Keratinocyte (primary cell): ENCODE data around the gene POLR1A. TPM values are rescaled to one million over a fixed set of nuclear protein-coding genes. Genes with fewer than 3 reads are reported as not detected.

Experiments used
- DNase-seq: peaks from one replicate; pipeline ENCODE4 v3.0.0-alpha.2; 2011; ENCODE audit warnings: low read depth, missing footprints, low spot score
- FAIRE-seq: peaks from 2 replicates; lab custom pipeline; 2011; peaks lifted over from hg19 to GRCh38; lab: Jason Lieb, UNC
- H2AFZ ChIP-seq: 2 replicates; pipeline ENCODE4 v1.6.0; 2012; ENCODE audit warnings: low read length, control low read depth, inconsistent platforms; ENCODE audit not compliant: control insufficient read depth
- H3K27ac ChIP-seq: 2 replicates; pipeline ENCODE4 v1.5.1; 2011; ENCODE audit warnings: low read length; ENCODE audit not compliant: control insufficient read depth, insufficient read depth
- H3K27me3 ChIP-seq: 3 replicates; pipeline ENCODE4 v1.6.0; 2011; ENCODE audit warnings: low read length; ENCODE audit not compliant: control insufficient read depth, insufficient read depth; ENCODE audit errors: extremely low read depth
- H3K36me3 ChIP-seq, 2 experiments: 2 replicates in 1 of 2; 3 replicates in 1 of 2; pipeline ENCODE4 v1.5.1; 2011; ENCODE audit warnings: low read length in 2 of 2, mild to moderate bottlenecking in 1 of 2; ENCODE audit not compliant: control insufficient read depth in 2 of 2, insufficient read depth in 2 of 2; ENCODE audit errors: extremely low read depth in 1 of 2
- H3K4me1 ChIP-seq: 3 replicates; pipeline ENCODE4 v1.5.1; 2011; ENCODE audit warnings: low read length; ENCODE audit not compliant: control insufficient read depth, insufficient read depth; ENCODE audit errors: extremely low read depth
- H3K4me2 ChIP-seq: 3 replicates; pipeline ENCODE4 v1.6.0; 2011; ENCODE audit warnings: low read depth, low read length; ENCODE audit not compliant: control insufficient read depth, insufficient read depth; ENCODE audit errors: extremely low read depth
- H3K4me3 ChIP-seq, 3 experiments: fragments of 200-600 bp in 1 of 3; sonication (generic) in 1 of 3; 2 replicates in 2 of 3; 3 replicates in 1 of 3; pipeline ENCODE4 v1.5.1; 2011 to 2016; ENCODE audit warnings: low read length in 3 of 3, mild to moderate bottlenecking in 3 of 3, control low read depth in 2 of 3, inconsistent platforms in 1 of 3, low read depth in 1 of 3, mixed read lengths in 1 of 3, mixed run types in 1 of 3, moderate library complexity in 1 of 3; ENCODE audit not compliant: control insufficient read depth in 2 of 3, insufficient read depth in 2 of 3; ENCODE audit errors: extremely low read depth in 1 of 3
- H3K79me2 ChIP-seq: 2 replicates; pipeline ENCODE4 v1.6.0; 2012; ENCODE audit warnings: low read length; ENCODE audit not compliant: control insufficient read depth, insufficient read depth
- H3K9ac ChIP-seq: 3 replicates; pipeline ENCODE4 v1.6.0; 2011; ENCODE audit warnings: low read length; ENCODE audit not compliant: control insufficient read depth, insufficient read depth; ENCODE audit errors: extremely low read depth
- H3K9me1 ChIP-seq: 3 replicates; pipeline ENCODE4 v1.6.0; 2011; ENCODE audit warnings: low read length; ENCODE audit not compliant: control insufficient read depth, insufficient read depth; ENCODE audit errors: extremely low read depth
- H3K9me3 ChIP-seq: 2 replicates; pipeline ENCODE4 v1.5.1; 2012; ENCODE audit warnings: low read depth, low read length; ENCODE audit not compliant: control insufficient read depth
- H4K20me1 ChIP-seq: 3 replicates; pipeline ENCODE4 v1.6.0; 2011; ENCODE audit warnings: low read length; ENCODE audit not compliant: control insufficient read depth, insufficient read depth; ENCODE audit errors: extremely low read depth
- CTCF ChIP-seq, 3 experiments: IDR thresholded peaks in 1 of 3; conservative IDR thresholded peaks in 1 of 3; optimal IDR thresholded peaks in 1 of 3; 2 replicates in 2 of 3; 3 replicates in 1 of 3; pipeline versions ENCODE3 to v1.5.1; 2011; ENCODE audit warnings: low read length in 3 of 3, mild to moderate bottlenecking in 3 of 3, moderate library complexity in 2 of 3, control low read depth in 1 of 3, inconsistent platforms in 1 of 3; ENCODE audit not compliant: insufficient read depth in 2 of 3; ENCODE audit errors: extremely low read depth in 1 of 3
- EZH2 ChIP-seq: IDR thresholded peaks from one replicate; pipeline ENCODE4 v1.6.1; 2012; ENCODE audit warnings: inconsistent platforms, mild to moderate bottlenecking, low read length, moderate library complexity
- dilution Hi-C: fragments of 300-500 bp; cut with MboI; formaldehyde crosslinking; loops from one replicate; pipeline ENCODE4 v1.7.0; 2020; ENCODE audit warnings: low sequenced_read_pairs; ENCODE audit not compliant: extremely low pct_ligation_motif_present
- polyA plus RNA-seq, 5 experiments: library from polyadenylated mRNA; depleted of rRNA in 3 of 5; stranded (reverse) in 3 of 5; stranded (forward) in 1 of 5; unstranded in 1 of 5; fragments of >200 nt; gene quantifications; 1 replicate in 1 of 5; 2 replicates in 3 of 5; 3 replicates in 1 of 5; pipeline versions ENCODE4 v1.2.1 to v1.2.3, GENCODE V29; 2011 to 2012; ENCODE audit warnings: missing spikeins in 2 of 5, low read depth in 1 of 5, low replicate concordance in 1 of 5

POLR1A gene
- polyA plus RNA-seq, 1 donor (not counting 4 experiments of a cell fraction or from before 2014, with no cell fraction given) = 16.1 TPM

GRCh38 chr2:85975581-85975980 lies 130.1 kb downstream of the POLR1A start:
- no peak overlapping the region for H3K9ac ChIP-seq
- DNase-seq = no peak
- H3K4me2 ChIP-seq = no peak overlapping the region
- no peaks in the 10 kb centered on the region for H3K9me3 ChIP-seq
- dilution Hi-C loops = no loop called here
- TF ChIP-seq CTCF (optimal IDR thresholded peaks at IDR 0.05 in 1 of 3, IDR thresholded peaks at IDR 0.05 in 1 of 3, conservative IDR thresholded peaks at IDR 0.05 in 1 of 3; ENCODE audit: extremely low read depth in 1 of 3, insufficient read depth in 2 of 3, low read length in 3 of 3) = no peak
- no peak for TF ChIP-seq EZH2
- peaks cover 19% of the 10 kb centered on the region for H3K27me3 ChIP-seq
- no peaks in the 10 kb centered on the region for H3K9me1 ChIP-seq
- no peak overlapping the region for H2AFZ ChIP-seq
- H3K4me1 ChIP-seq = peaks cover under 1% of the 10 kb centered on the region
- no peaks in the 10 kb centered on the region for H3K79me2 ChIP-seq
- no peaks in the 10 kb centered on the region for H3K36me3 ChIP-seq
- no peak for FAIRE-seq
- H4K20me1 ChIP-seq = no peaks in the 10 kb centered on the region
- no peak overlapping the region for H3K4me3 ChIP-seq
- H3K27ac ChIP-seq = no peak overlapping the region

- dilution Hi-C loops = no loop called here
- Histone ChIP-seq H3K9me1 (no peaks in the 10 kb centered on the region), H3K4me1 (no peaks in the 10 kb centered on the region), H2AFZ (no peak overlapping the region), H3K4me3 (no peak overlapping the region), H3K27ac (no peak overlapping the region), H3K36me3 (no peaks in the 10 kb centered on the region), H3K27me3 (peaks cover 19% of the 10 kb centered on the region), H4K20me1 (no peaks in the 10 kb centered on the region), H3K4me2 (no peak overlapping the region), H3K9ac (no peak overlapping the region), H3K79me2 (no peaks in the 10 kb centered on the region), H3K9me3 (no peaks in the 10 kb centered on the region)
- no peak for DNase-seq
- no peak for FAIRE-seq
- TF ChIP-seq CTCF (optimal IDR thresholded peaks at IDR 0.05 in 1 of 3, IDR thresholded peaks at IDR 0.05 in 1 of 3, conservative IDR thresholded peaks at IDR 0.05 in 1 of 3; ENCODE audit: extremely low read depth in 1 of 3, insufficient read depth in 2 of 3, low read length in 3 of 3) (no peak), EZH2 (no peak)
These were observed 131.3 kb downstream of the POLR1A start for GRCh38 chr2:85974390-85974789.
